H1 (cell line): ENCODE data around the gene GAK. TPM values are rescaled to one million over a fixed set of nuclear protein-coding genes. Genes with fewer than 3 reads are reported as not detected.

Experiments
- CTCF ChIA-PET: fragments of 300-600 bp; sonication (Branson Sonifier 250); formaldehyde crosslinking; loops from one replicate; lab custom pipeline; 2021; ENCODE audit not compliant: partially characterized antibody; lab: Charles Lee
- POLR2A ChIA-PET: fragments of 300-600 bp; sonication (Branson Sonifier 250); formaldehyde crosslinking; loops from one replicate; lab custom pipeline; 2021; ENCODE audit warnings: inconsistent platforms; ENCODE audit not compliant: partially characterized antibody; lab: Charles Lee
- DNase-seq, 2 experiments: peaks; one replicate each; pipeline versions ENCODE4 v3.0.0 to v3.0.0-alpha.2; 2010 to 2022; ENCODE audit warnings: low spot score in 2 of 2, low read depth in 1 of 2, mixed read lengths in 1 of 2
- FAIRE-seq: peaks from 2 replicates; lab custom pipeline; 2011; peaks lifted over from hg19 to GRCh38; lab: Jason Lieb, UNC
- H2AFZ ChIP-seq: 2 replicates; pipeline ENCODE4 v1.8.1; 2012; ENCODE audit warnings: low read length, inconsistent platforms
- H2AK5ac ChIP-seq: 2 replicates; pipeline ENCODE4 v1.6.1; 2013; ENCODE audit warnings: low read depth, low read length
- H2BK120ac ChIP-seq: replicated peaks from 2 replicates; pipeline ENCODE3; 2013; ENCODE audit warnings: low read depth, low read length, inconsistent platforms
- H2BK12ac ChIP-seq: 2 replicates; pipeline ENCODE4 v1.6.1; 2013; ENCODE audit warnings: low read depth, low read length
- H2BK15ac ChIP-seq: 2 replicates; pipeline ENCODE4 v1.6.1; 2013; ENCODE audit warnings: low read length
- H2BK20ac ChIP-seq: 2 replicates; pipeline ENCODE4 v1.6.1; 2013; ENCODE audit warnings: low read length
- H2BK5ac ChIP-seq: 2 replicates; pipeline ENCODE4 v1.6.1; 2013; ENCODE audit warnings: low read depth, low read length
- H3K14ac ChIP-seq: 2 replicates; pipeline ENCODE4 v1.6.1; 2013; ENCODE audit warnings: inconsistent platforms; ENCODE audit not compliant: insufficient read length
- H3K18ac ChIP-seq: 2 replicates; pipeline ENCODE4 v1.6.1; 2013; ENCODE audit warnings: low read length; ENCODE audit errors: extremely low read depth
- H3K23ac ChIP-seq: 2 replicates; pipeline ENCODE4 v1.6.1; 2013; ENCODE audit warnings: inconsistent platforms; ENCODE audit not compliant: insufficient read length
- H3K23me2 ChIP-seq: 2 replicates; pipeline ENCODE4 v1.6.1; 2013; ENCODE audit warnings: low read depth, low read length
- H3K27ac ChIP-seq: 2 replicates; pipeline ENCODE4 v1.6.1; 2011; ENCODE audit warnings: low read depth, low read length, inconsistent platforms
- H3K27me3 ChIP-seq, 4 experiments: replicated peaks in 1 of 4; 1 replicate in 1 of 4; 2 replicates in 3 of 4; pipeline versions ENCODE4 v1.6.1 to v1.8.1; 2011 to 2013; ENCODE audit warnings: low read length in 3 of 4, mild to moderate bottlenecking in 3 of 4, inconsistent platforms in 2 of 4, mixed read lengths in 2 of 4, moderate library complexity in 1 of 4; ENCODE audit not compliant: control insufficient read depth in 3 of 4, insufficient read depth in 3 of 4; ENCODE audit errors: extremely low read depth in 1 of 4
- H3K36me3 ChIP-seq, 4 experiments: 2 replicates each; pipeline versions ENCODE4 v1.6.1 to v1.8.1; 2011 to 2013; ENCODE audit warnings: mild to moderate bottlenecking in 4 of 4, low read length in 3 of 4, moderate library complexity in 2 of 4, control low read depth in 1 of 4, inconsistent platforms in 1 of 4; ENCODE audit not compliant: insufficient read depth in 4 of 4, control insufficient read depth in 2 of 4
- H3K4ac ChIP-seq: replicated peaks from 2 replicates; pipeline ENCODE3; 2013; ENCODE audit warnings: low read length, low read depth, mixed read lengths, inconsistent platforms; ENCODE audit not compliant: insufficient read length
- H3K4me1 ChIP-seq, 4 experiments: replicated peaks in 1 of 4; 1 replicate in 1 of 4; 2 replicates in 3 of 4; pipeline versions ENCODE4 v1.6.1 to v1.8.1; 2011 to 2013; ENCODE audit warnings: low read length in 3 of 4, inconsistent platforms in 2 of 4, mixed read lengths in 1 of 4; ENCODE audit not compliant: insufficient read depth in 4 of 4, control insufficient read depth in 3 of 4
- H3K4me2 ChIP-seq, 2 experiments: 2 replicates each; pipeline versions ENCODE4 v1.6.1 to v1.8.1; 2011 to 2013; ENCODE audit warnings: low read depth in 2 of 2, low read length in 2 of 2, control low read depth in 1 of 2, inconsistent platforms in 1 of 2, mild to moderate bottlenecking in 1 of 2; ENCODE audit not compliant: insufficient read depth in 1 of 2
- H3K4me3 ChIP-seq, 4 experiments: fragments of 200-600, 300-600 bp in 1 of 4; sonication (generic), shearing (Covaris generic), sonication (Bioruptor Twin) in 1 of 4; 2 replicates each; pipeline versions ENCODE4 v1.5.1 to v1.8.1; 2011 to 2016; ENCODE audit warnings: low read length in 4 of 4, low read depth in 3 of 4, control low read depth in 2 of 4, inconsistent platforms in 2 of 4, mild to moderate bottlenecking in 2 of 4, mixed read lengths in 1 of 4, moderate library complexity in 1 of 4; ENCODE audit not compliant: insufficient read depth in 2 of 4; ENCODE audit errors: extremely low read depth in 1 of 4
- H3K56ac ChIP-seq: replicated peaks from 2 replicates; pipeline ENCODE3; 2013; ENCODE audit warnings: low read depth, mild to moderate bottlenecking, mixed read lengths, low read length, inconsistent platforms; ENCODE audit not compliant: insufficient read length
- H3K79me1 ChIP-seq: 2 replicates; pipeline ENCODE4 v1.6.1; 2013; ENCODE audit warnings: low read depth, low read length, control low read depth
- H3K79me2 ChIP-seq, 2 experiments: 2 replicates each; pipeline versions ENCODE4 v1.6.1 to v1.8.1; 2012 to 2013; ENCODE audit warnings: low read length in 2 of 2, mild to moderate bottlenecking in 2 of 2, inconsistent platforms in 1 of 2; ENCODE audit not compliant: insufficient read depth in 2 of 2, control insufficient read depth in 1 of 2
- H3K9ac ChIP-seq, 4 experiments: replicated peaks in 1 of 4; 1 replicate in 1 of 4; 2 replicates in 3 of 4; pipeline versions ENCODE4 v1.6.1 to v1.8.1; 2011 to 2013; ENCODE audit warnings: low read depth in 3 of 4, low read length in 3 of 4, control low read depth in 2 of 4, mild to moderate bottlenecking in 2 of 4, moderate library complexity in 2 of 4, inconsistent platforms in 1 of 4; ENCODE audit errors: extremely low read depth in 1 of 4
- H3K9me3 ChIP-seq, 2 experiments: 2 replicates each; pipeline versions ENCODE4 v1.6.1 to v1.8.1; 2012 to 2013; ENCODE audit warnings: mild to moderate bottlenecking in 2 of 2, moderate library complexity in 2 of 2, control low read depth in 1 of 2, inconsistent platforms in 1 of 2, low read depth in 1 of 2, low read length in 1 of 2, mixed read lengths in 1 of 2; ENCODE audit not compliant: insufficient read depth in 2 of 2
- H4K20me1 ChIP-seq, 2 experiments: replicated peaks in 1 of 2; 2 replicates each; pipeline versions ENCODE3 to v1.8.1; 2011 to 2013; ENCODE audit warnings: inconsistent platforms in 2 of 2, low read length in 2 of 2, mild to moderate bottlenecking in 1 of 2; ENCODE audit not compliant: insufficient read depth in 2 of 2, control insufficient read depth in 1 of 2
- H4K5ac ChIP-seq: 2 replicates; pipeline ENCODE4 v1.6.1; 2013; ENCODE audit warnings: low read length, low read depth, mixed read lengths, inconsistent platforms; ENCODE audit not compliant: insufficient read length
- H4K8ac ChIP-seq: 2 replicates; pipeline ENCODE4 v1.8.0; 2013; ENCODE audit warnings: mild to moderate bottlenecking, moderate library complexity, low read length, inconsistent platforms; ENCODE audit not compliant: insufficient read depth; ENCODE audit errors: extremely low read depth
- H4K91ac ChIP-seq: replicated peaks from 2 replicates; pipeline ENCODE3; 2013; ENCODE audit warnings: low read length, mixed read lengths, inconsistent platforms; ENCODE audit not compliant: insufficient read length
- CBX5 ChIP-seq: fragments of 300-800, 300-1000 bp; sonication (generic); IDR thresholded peaks from 2 replicates; pipeline ENCODE4 v1.7.1; 2016; ENCODE audit warnings: antibody characterized with exemption, low read length, low read depth
- NRF1 ChIP-seq: IDR thresholded peaks from 2 replicates; pipeline ENCODE4 v1.6.1; 2011; ENCODE audit warnings: mild to moderate bottlenecking, low read depth, low read length, improper control_type of control experiment
- RBBP5 ChIP-seq: IDR thresholded peaks from 2 replicates; pipeline ENCODE4 v1.7.1; 2012; ENCODE audit warnings: low read depth, mild to moderate bottlenecking, inconsistent platforms, low read length, moderate library complexity, borderline replicate concordance
- TAF1 ChIP-seq: IDR thresholded peaks from 2 replicates; pipeline ENCODE4 v1.6.1; 2011; ENCODE audit warnings: mild to moderate bottlenecking, low read depth, low read length
- WGBS, 2 experiments: shearing (Covaris generic) in 1 of 2; methylation state at CpG; one replicate each; pipeline versions ENCODE4 v1.1.6 to v1.1.7; 2013 to 2015; ENCODE audit warnings: low lambda C conversion rate in 2 of 2, mixed read lengths in 2 of 2, inconsistent platforms in 1 of 2, low coverage in 1 of 2, missing lambda C conversion rate in 1 of 2; ENCODE audit not compliant: insufficient replicate concordance in 2 of 2, insufficient coverage in 1 of 2, insufficient read length in 1 of 2; ENCODE audit errors: extremely low coverage in 1 of 2, missing lambda C conversion rate in 1 of 2; 5-methylcytosine and 5-hydroxymethylcytosine counted together
- polyA plus RNA-seq, 7 experiments: library from polyadenylated mRNA; depleted of rRNA in 3 of 7; stranded (reverse) in 5 of 7; unstranded in 2 of 7; fragments of >200 nt in 5 of 7; fragments of 200-250 nt in 2 of 7; gene quantifications; 1 replicate in 5 of 7; 2 replicates in 1 of 7; 4 replicates in 1 of 7; pipeline versions ENCODE4 v1.2.1 to v1.2.3, GENCODE V29; 2011 to 2013; ENCODE audit warnings: missing spikeins in 2 of 7, mixed read lengths in 2 of 7
- total RNA-seq: library from RNA; stranded (reverse); fragmentation: NEBNext Ultra II Directional; extraction: Animal tissue kit (Norgen Biotek cat#: 25700); gene quantifications from 2 replicates; pipeline ENCODE4 v1.2.1, GENCODE V29; 2021
- TF ChIP-seq, protein P1 (sequence below): IDR thresholded peaks from 2 replicates; pipeline ENCODE4 v1.6.1; 2012; ENCODE audit warnings: inconsistent platforms

The GAK gene
- total and polyA plus RNA-seq, 2 of the 8 experiments (the other 6 are each of a cell fraction or from before 2014, with no cell fraction given): 31.5 to 70.8 TPM

DNA sequence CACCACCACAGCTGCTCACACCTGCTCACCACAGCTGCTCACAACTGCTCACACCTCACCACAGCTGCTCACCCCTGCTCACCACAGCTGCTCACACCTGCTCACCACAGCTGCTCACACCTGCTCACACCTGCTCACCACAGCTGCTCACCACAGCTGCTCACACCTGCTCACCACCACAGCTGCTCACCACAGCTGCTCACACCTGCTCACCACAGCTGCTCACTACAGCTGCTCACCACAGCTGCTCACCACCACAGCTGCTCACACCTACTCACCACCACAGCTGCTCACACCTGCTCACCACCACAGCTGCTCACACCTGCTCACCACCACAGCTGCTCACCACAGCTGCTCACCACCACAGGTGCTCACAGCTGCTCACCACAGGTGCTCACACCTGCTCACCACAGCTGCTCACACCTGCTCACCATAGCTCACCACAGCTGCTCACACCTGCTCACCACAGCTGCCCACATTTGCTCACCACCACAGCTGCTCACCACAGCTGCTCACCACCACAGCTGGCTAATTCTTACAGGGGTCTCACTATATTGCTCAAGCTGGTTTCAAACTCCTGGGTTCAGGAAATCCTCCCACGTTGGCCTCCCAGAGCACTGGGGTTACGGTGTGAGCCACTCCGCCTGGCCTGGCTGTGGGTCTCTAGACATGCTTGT, 75.8 kb downstream of the GAK start:
- H2BK12ac ChIP-seq: no peak overlapping the region
- FAIRE-seq (no peak), DNase-seq (no peak)
- H3K14ac ChIP-seq: no peak overlapping the region
- H2BK15ac ChIP-seq: no peak overlapping the region
- POLR2A ChIA-PET: interaction anchor here (0.9 to 1.2 kb wide), 2 partner anchors 29 to 60 kb away, joined by 3 to 5 read pairs; no protein-coding TSS in a partner anchor
- H3K4me3 ChIP-seq: no peak overlapping the region
- peaks cover 5 to 17% (median 12%) of the 10 kb centered on the region in 4 experiments; a peak in 6 of 8 replicates for H3K36me3 ChIP-seq
- no peak overlapping the region for H3K9ac ChIP-seq
- no peaks in the 10 kb centered on the region for H3K4me1 ChIP-seq
- H2AFZ ChIP-seq: no peak overlapping the region
- no peak overlapping the region for H4K5ac ChIP-seq
- H3K4ac ChIP-seq: no peak overlapping the region
- no peak overlapping the region for H4K91ac ChIP-seq
- WGBS, 2 experiments: 87% methylated on average over 3 of the region's 3 CpGs; no CpG with 5 or more reads in 1 of the 2 experiments
- no peak overlapping the region for H3K4me2 ChIP-seq
- TF ChIP-seq TAF1 (no peak), CBX5 (no peak), NRF1 (no peak), RBBP5 (no peak)
- TF ChIP-seq, protein P1, sequence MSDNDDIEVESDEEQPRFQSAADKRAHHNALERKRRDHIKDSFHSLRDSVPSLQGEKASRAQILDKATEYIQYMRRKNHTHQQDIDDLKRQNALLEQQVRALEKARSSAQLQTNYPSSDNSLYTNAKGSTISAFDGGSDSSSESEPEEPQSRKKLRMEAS: no peak
- H2BK20ac ChIP-seq: no peak overlapping the region
- no peaks in the 10 kb centered on the region for H3K23me2 ChIP-seq
- H3K27me3 ChIP-seq: no peaks in the 10 kb centered on the region
- H2BK5ac ChIP-seq: 0 out of 2 replicates have a peak overlapping the region, but pooled peaks have one; percentile 24
- no peak overlapping the region for H2AK5ac ChIP-seq
- CTCF ChIA-PET: interaction anchor here (1.1 to 2.8 kb wide), 4 partner anchors 10 to 114 kb away, joined by 3 to 10 read pairs (median 5); no protein-coding TSS in a partner anchor
- H3K9me3 ChIP-seq: no peaks in the 10 kb centered on the region
- no peak overlapping the region for H3K56ac ChIP-seq
- no peak overlapping the region for H4K8ac ChIP-seq
- no peak overlapping the region for H3K23ac ChIP-seq
- H3K79me2 ChIP-seq: no peaks in the 10 kb centered on the region
- H2BK120ac ChIP-seq: no peak overlapping the region
- no peak overlapping the region for H3K18ac ChIP-seq
- no peak overlapping the region for H3K27ac ChIP-seq
- peaks cover 0 to 5% of the 10 kb centered on the region in 2 experiments for H4K20me1 ChIP-seq
- H3K79me1 ChIP-seq: no peaks in the 10 kb centered on the region
